H1 (cell line): ENCODE data around the gene LCMT1. TPM values are rescaled to one million over a fixed set of nuclear protein-coding genes. Genes with fewer than 3 reads are reported as not detected.

ENCODE experiments used
- ATF3 ChIP-seq: IDR thresholded peaks from 2 replicates; pipeline ENCODE4 v1.6.1; 2011; ENCODE audit warnings: low read depth, mild to moderate bottlenecking, low read length; ENCODE audit not compliant: insufficient read depth
- BRCA1 ChIP-seq: IDR thresholded peaks from 2 replicates; pipeline ENCODE4 v1.6.1; 2012; ENCODE audit warnings: low read depth, low read length, improper control_type of control experiment
- CBX8 ChIP-seq: fragments of 300-800, 300-1000 bp; sonication (generic); IDR thresholded peaks from 2 replicates; pipeline ENCODE4 v1.7.1; 2016; ENCODE audit warnings: low read depth, low read length, borderline replicate concordance
- CEBPB ChIP-seq: IDR thresholded peaks from 2 replicates; pipeline ENCODE4 v1.6.1; 2012; ENCODE audit warnings: low read depth, low read length
- CREB1 ChIP-seq: IDR thresholded peaks from 2 replicates; pipeline ENCODE4 v1.6.1; 2012; ENCODE audit warnings: inconsistent platforms
- CTBP2 ChIP-seq: IDR thresholded peaks from 2 replicates; pipeline ENCODE4 v1.7.0; 2011; ENCODE audit warnings: borderline replicate concordance, mild to moderate bottlenecking, moderate library complexity, mixed read lengths, low read length; ENCODE audit not compliant: insufficient read depth, insufficient read length
- E2F6 ChIP-seq: IDR thresholded peaks from 2 replicates; pipeline ENCODE4 v1.6.1; 2012; ENCODE audit warnings: inconsistent platforms
- EGR1 ChIP-seq: IDR thresholded peaks from 2 replicates; pipeline ENCODE4 v1.6.1; 2011; ENCODE audit warnings: low read depth, low read length, borderline replicate concordance
- GABPA ChIP-seq: IDR thresholded peaks from 2 replicates; pipeline ENCODE4 v1.6.1; 2011; ENCODE audit warnings: mild to moderate bottlenecking, low read length, moderate library complexity, borderline replicate concordance; ENCODE audit not compliant: insufficient read depth
- HDAC2 ChIP-seq, 2 experiments: fragments of 300-600 bp in 1 of 2; sonication (generic) in 1 of 2; IDR thresholded peaks; 2 replicates each; pipeline ENCODE4 v1.6.1; 2011 to 2012; ENCODE audit warnings: low read depth in 2 of 2, low read length in 2 of 2, mild to moderate bottlenecking in 2 of 2, moderate library complexity in 2 of 2, borderline replicate concordance in 1 of 2, inconsistent platforms in 1 of 2
- HDAC6 ChIP-seq: IDR thresholded peaks from one replicate; pipeline ENCODE4 v1.7.1; 2012; ENCODE audit warnings: low read depth, mild to moderate bottlenecking, inconsistent platforms, low read length, moderate library complexity
- JUN ChIP-seq: IDR thresholded peaks from 2 replicates; pipeline ENCODE4 v1.6.1; 2011; ENCODE audit warnings: low read depth, mild to moderate bottlenecking, improper control_type of control experiment, low read length
- KDM1A ChIP-seq: fragments of 200-600, 300-600 bp; sonication (generic); IDR thresholded peaks from 2 replicates; pipeline ENCODE4 v1.7.1; 2016; ENCODE audit warnings: mild to moderate bottlenecking, low read length, borderline replicate concordance
- KDM5A ChIP-seq: fragments of 200-600 bp; IDR thresholded peaks from 2 replicates; pipeline ENCODE4 v1.7.1; 2012; ENCODE audit warnings: mild to moderate bottlenecking, low read length, inconsistent platforms, mixed read lengths
- NANOG ChIP-seq: IDR thresholded peaks from 2 replicates; pipeline ENCODE4 v1.6.1; 2011; ENCODE audit warnings: low read length, low read depth, mild to moderate bottlenecking, inconsistent platforms; ENCODE audit not compliant: insufficient read depth, poor library complexity, severe bottlenecking
- POLR2AphosphoS5 ChIP-seq: IDR thresholded peaks from 2 replicates; pipeline ENCODE4 v1.6.1; 2011; ENCODE audit warnings: low read depth, low read length
- RBBP5 ChIP-seq: IDR thresholded peaks from 2 replicates; pipeline ENCODE4 v1.7.1; 2012; ENCODE audit warnings: low read depth, mild to moderate bottlenecking, inconsistent platforms, low read length, moderate library complexity, borderline replicate concordance
- RFX5 ChIP-seq: IDR thresholded peaks from 2 replicates; pipeline ENCODE4 v1.6.1; 2011; ENCODE audit warnings: low read depth, low read length, improper control_type of control experiment, borderline replicate concordance
- SIRT6 ChIP-seq: IDR thresholded peaks from one replicate; pipeline ENCODE4 v1.7.1; 2012; ENCODE audit warnings: low read length, inconsistent platforms
- SP4 ChIP-seq: IDR thresholded peaks from 2 replicates; pipeline ENCODE4 v1.6.1; 2012; ENCODE audit warnings: low read length, inconsistent platforms
- TAF1 ChIP-seq: IDR thresholded peaks from 2 replicates; pipeline ENCODE4 v1.6.1; 2011; ENCODE audit warnings: mild to moderate bottlenecking, low read depth, low read length
- TBP ChIP-seq: IDR thresholded peaks from 2 replicates; pipeline ENCODE4 v1.6.1; 2011; ENCODE audit warnings: low read depth, low read length, improper control_type of control experiment
- YY1 ChIP-seq: IDR thresholded peaks from 2 replicates; pipeline ENCODE4 v1.6.1; 2011; ENCODE audit warnings: low read depth, mild to moderate bottlenecking, low read length
- ZNF274 ChIP-seq: IDR thresholded peaks from 2 replicates; pipeline ENCODE4 v1.7.0; 2012; ENCODE audit warnings: low read length, borderline replicate concordance; ENCODE audit errors: extremely low read depth
- polyA plus RNA-seq, 7 experiments: library from polyadenylated mRNA; depleted of rRNA in 3 of 7; stranded (reverse) in 5 of 7; unstranded in 2 of 7; fragments of >200 nt in 5 of 7; fragments of 200-250 nt in 2 of 7; gene quantifications; 1 replicate in 5 of 7; 2 replicates in 1 of 7; 4 replicates in 1 of 7; pipeline versions ENCODE4 v1.2.1 to v1.2.3, GENCODE V29; 2011 to 2013; ENCODE audit warnings: missing spikeins in 2 of 7, mixed read lengths in 2 of 7
- total RNA-seq: library from RNA; stranded (reverse); fragmentation: NEBNext Ultra II Directional; extraction: Animal tissue kit (Norgen Biotek cat#: 25700); gene quantifications from 2 replicates; pipeline ENCODE4 v1.2.1, GENCODE V29; 2021

Gene LCMT1
- total and polyA plus RNA-seq, 2 of the 8 experiments (the other 6 are each of a cell fraction or from before 2014, with no cell fraction given) = 61.0 to 80.8 TPM

GRCh38 chr16:25111403-25112166, at the start of gene LCMT1 (continued):
- TF ChIP-seq CTBP2 (no peak), HDAC6 (no peak), ATF3 (peak; percentile 25; the same call in 1 of the 2 replicates), RFX5 (no peak), SP4 (0 out of 2 replicates have a peak, but pooled peaks have one; percentile 24), KDM5A (peak; percentile 78), TAF1 (peak; percentile 85), CBX8 (no peak), NANOG (no peak), E2F6 (peak; percentile 65), TBP (peak; percentile 70; the same call in 1 of the 2 replicates), KDM1A (no peak), JUN (no peak), POLR2AphosphoS5 (peak; percentile 69), YY1 (no peak), CREB1 (peak; percentile 97), RBBP5 (no peak; the same call in 1 of the 2 replicates), EGR1 (peak; percentile 95), SIRT6 (no peak), HDAC2 (IDR thresholded peaks at IDR 0.05; ENCODE audit: borderline replicate concordance in 1 of 2, low read depth in 2 of 2, low read length in 2 of 2) (no peak), GABPA (no peak), BRCA1 (no peak), ZNF274 (no peak), CEBPB (peak; percentile 86)
